Activated naive CD8-positive, alpha-beta T cell treated with anti-CD3 and anti-CD28 coated beads, Interleukin-2, amount 10 ng/mL, durations not matched to agents 7 days and 5 days (primary cell): ENCODE measurements around the gene MTG1. TPM values are rescaled to one million over a fixed set of nuclear protein-coding genes. Genes with fewer than 3 reads are reported as not detected.

Experiments
- microRNA-seq: library from miRNA; unstranded; fragments of <30 nt; microRNA quantifications from one replicate; pipeline ENCODE4 v1.2.0, GENCODE V29; 2022
- total RNA-seq, 2 experiments: library from RNA; stranded (reverse); gene quantifications; one replicate each; pipeline ENCODE4 v1.2.3, GENCODE V29; 2021

The MTG1 gene
- total RNA-seq, 2 experiments from 2014 or later, result 53.7 to 56.6 TPM

Small RNA genes lying within 50 kb of the gene (microRNA-seq; reads per million reads assigned to microRNA genes)
- gene MIR3944, result not detected

Other genes with a start within 250 kb of the MTG1 start
- under 1 TPM; 0.36 to 0.40 TPM for gene KNDC1, start 233.9 kb upstream of the MTG1 start, total RNA-seq
- not detected for gene UTF1, start 163.9 kb upstream of the MTG1 start, total RNA-seq
- under 1 TPM in 1 of 2 experiments, not detected in 1; 0.11 TPM for gene VENTX, start 156.3 kb upstream of the MTG1 start, total RNA-seq
- 10 to 100 TPM; 90.8 to 91.0 TPM for gene ADAM8, start 117.3 kb upstream of the MTG1 start, total RNA-seq
- gene TUBGCP2, start 85.3 kb upstream of the MTG1 start, total RNA-seq, result 10 to 100 TPM; 56.4 to 69.3 TPM
- gene ZNF511, start 85.2 kb upstream of the MTG1 start, total RNA-seq, result 10 to 100 TPM; 44.5 to 47.4 TPM
- gene CALY, start 57.3 kb upstream of the MTG1 start, total RNA-seq, result 1 to 10 TPM; 3.1 to 3.6 TPM
- not detected for gene PRAP1, start 46.8 kb upstream of the MTG1 start, total RNA-seq
- 10 to 100 TPM; 15.4 to 17.3 TPM for gene FUOM, start 36.1 kb upstream of the MTG1 start, total RNA-seq
- gene ECHS1, start 20.8 kb upstream of the MTG1 start, total RNA-seq, result 10 to 100 TPM; 33.5 to 36.1 TPM
- 1 to 10 TPM; 7.2 to 9.9 TPM for gene PAOX, start 14.9 kb upstream of the MTG1 start, total RNA-seq
- not detected for gene SPRN, start 30.5 kb downstream of the MTG1 start, total RNA-seq
- 1 to 10 TPM; 5.7 to 6.3 TPM for gene SCART1, start 59.8 kb downstream of the MTG1 start, total RNA-seq
- under 1 TPM; 0.65 to 0.80 TPM for gene CYP2E1, start 133.2 kb downstream of the MTG1 start, total RNA-seq
- 1 to 10 TPM; 2.1 to 2.3 TPM for gene SYCE1, start 171.4 kb downstream of the MTG1 start, total RNA-seq
- gene FRG2B, start 232.6 kb downstream of the MTG1 start, total RNA-seq, result not detected